ENCODE measurements around the gene GPSM1.

Gene GPSM1

GRCh38 chr9:136341769-136342168, 14.4 kb downstream of the GPSM1 start:
- TF ChIP-seq CTCF (IDR thresholded peaks at IDR 0.05; ENCODE audit: low read depth, low read length): no peak
- H3K4me3 ChIP-seq (replicated peaks in 1 of 2; ENCODE audit: low read depth in 2 of 2, low read length in 2 of 2): no peak overlapping the region

DNA sequence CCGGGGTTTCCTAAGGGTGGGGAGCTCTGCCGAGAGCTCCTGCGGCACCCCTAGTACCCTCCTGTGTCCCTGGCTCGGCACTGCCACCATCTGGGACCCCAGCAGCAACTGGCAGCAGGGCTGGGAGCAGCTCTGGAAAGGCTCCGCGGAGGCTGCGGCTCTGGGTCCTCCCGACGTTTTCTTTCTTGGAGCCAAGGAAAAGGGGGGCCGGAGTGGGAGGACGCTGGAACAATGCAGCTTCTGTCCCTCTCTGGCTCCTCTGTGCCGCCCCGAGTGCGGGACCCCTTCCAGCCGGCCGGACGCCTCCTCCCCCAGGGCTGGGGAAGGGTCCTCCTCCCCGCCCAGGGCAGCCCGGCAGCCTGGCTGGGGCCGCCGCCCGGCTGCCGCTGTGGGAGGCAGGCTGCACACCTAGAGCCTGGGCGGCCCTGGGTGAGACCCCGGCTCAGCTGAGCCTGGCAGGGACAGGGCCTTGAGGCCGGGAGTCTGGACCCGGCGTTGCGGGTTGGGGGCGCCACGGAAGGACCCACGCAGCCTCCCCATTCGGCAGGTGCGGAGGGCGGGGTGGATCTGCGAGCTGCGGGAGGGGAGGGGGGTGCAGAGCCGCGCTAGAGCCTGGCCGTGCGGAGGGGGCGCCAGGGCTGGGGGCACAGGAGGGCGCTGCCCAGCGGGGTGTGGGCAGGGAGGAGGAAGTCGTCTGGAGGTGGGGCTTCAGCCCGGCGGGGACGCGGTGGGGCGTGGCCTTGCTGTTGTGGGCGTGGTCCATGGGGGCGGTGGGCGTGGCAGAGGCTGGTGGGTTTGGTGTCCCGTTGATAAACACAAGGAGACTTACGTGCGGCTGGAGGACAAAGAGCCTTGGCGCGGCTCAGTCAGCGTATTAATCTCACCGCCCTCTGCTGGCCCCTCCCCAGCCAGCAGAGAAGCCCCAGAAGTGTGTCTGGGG, 15.1 kb downstream of the GPSM1 start:
- DNase-seq (ENCODE audit: low read depth in 2 of 2): peak; percentile 56 to 71
- no peak for TF ChIP-seq CTCF (IDR thresholded peaks at IDR 0.05; ENCODE audit: low read depth, low read length)
- no peak overlapping the region for H3K4me3 ChIP-seq (replicated peaks in 1 of 2; ENCODE audit: low read depth in 2 of 2, low read length in 2 of 2)

More at GRCh38 chr9:136341769-136342168, 14.4 kb downstream of the GPSM1 start:
- DNase-seq (ENCODE audit: low read depth in 2 of 2): no peak

GRCh38 chr9:136343121-136343883, 16.0 kb downstream of the GPSM1 start:
- no peak for DNase-seq (ENCODE audit: low read depth in 2 of 2)
- TF ChIP-seq CTCF (IDR thresholded peaks at IDR 0.05; ENCODE audit: low read depth, low read length): no peak
- no peak overlapping the region for H3K4me3 ChIP-seq (replicated peaks in 1 of 2; ENCODE audit: low read depth in 2 of 2, low read length in 2 of 2)

DNA sequence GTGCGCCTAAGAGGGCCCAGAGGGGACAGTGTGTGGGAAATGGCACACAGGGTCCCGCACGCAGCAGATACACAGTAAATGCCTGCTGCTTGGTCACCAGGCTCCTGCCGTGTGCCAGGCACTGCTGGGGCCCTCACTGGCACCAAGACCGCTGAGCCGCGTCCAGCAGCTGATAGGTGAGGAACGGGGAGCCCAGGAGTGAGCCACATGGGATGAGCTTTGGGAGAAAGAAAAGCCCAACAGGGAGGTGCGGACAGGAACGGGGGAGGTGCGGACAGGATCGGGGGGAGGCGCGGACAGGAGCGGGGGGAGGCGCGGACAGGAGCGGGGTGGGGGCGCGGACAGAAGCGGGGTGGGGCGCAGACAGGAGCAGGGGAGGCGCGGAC, 16.5 kb downstream of the GPSM1 start:
- no peak for DNase-seq (ENCODE audit: low read depth in 2 of 2)
- no peak for TF ChIP-seq CTCF (IDR thresholded peaks at IDR 0.05; ENCODE audit: low read depth, low read length)
- no peak overlapping the region for H3K4me3 ChIP-seq (replicated peaks in 1 of 2; ENCODE audit: low read depth in 2 of 2, low read length in 2 of 2)

GRCh38 chr9:136344544-136345280, 17.4 kb downstream of the GPSM1 start:
- no peak for DNase-seq (ENCODE audit: low read depth in 2 of 2)
- no peak for TF ChIP-seq CTCF (IDR thresholded peaks at IDR 0.05; ENCODE audit: low read depth, low read length)
- H3K4me3 ChIP-seq (replicated peaks in 1 of 2; ENCODE audit: low read depth in 2 of 2, low read length in 2 of 2): no peak overlapping the region

Data from cardiac fibroblast (primary cell).